A549 (cell line): ENCODE results near the gene MEGF10. TPM values are rescaled to one million over a fixed set of nuclear protein-coding genes. Genes with fewer than 3 reads are reported as not detected.

Source experiments
- ATAC-seq, 2 experiments: fragments of 200-7000 bp in 1 of 2; fragments of >200 bp in 1 of 2; cut with Nextera tagmentation in 1 of 2; cut with Tn5 transposase in 1 of 2; 3 replicates each; pipeline versions ENCODE4 v1.8.0 to v1.9.1; 2018 to 2020; ENCODE audit warnings: mild to moderate bottlenecking in 1 of 2, moderate library complexity in 1 of 2
- CTCF ChIA-PET: fragments of 300-600 bp; sonication (Branson Sonifier 250); formaldehyde crosslinking; extraction: SDS; loops from one replicate; lab custom pipeline; 2021; ENCODE audit warnings: antibody characterized with exemption, inconsistent platforms; lab: Yijun Ruan, JAX
- POLR2A ChIA-PET: fragments of 350-600 bp; formaldehyde crosslinking; extraction: SDS; loops from one replicate; lab custom pipeline; 2021; ENCODE audit warnings: antibody characterized with exemption, inconsistent platforms; lab: Yijun Ruan, JAX
- DNase-seq, 2 experiments: peaks; one replicate each; pipeline versions ENCODE4 v3.0.0 to v3.0.0-alpha.2; 2011 to 2016; ENCODE audit warnings: low read depth in 1 of 2, low spot score in 1 of 2
- FAIRE-seq: peaks from 2 replicates; lab custom pipeline; 2011; peaks lifted over from hg19 to GRCh38; lab: Jason Lieb, UNC
- H3K27ac ChIP-seq, 2 experiments: fragments of >200 bp; sonication (Bioruptor Twin); formaldehyde crosslinking; 3 replicates each; pipeline ENCODE4 v1.5.1; 2016 to 2017
- H3K4me1 ChIP-seq: fragments of >200 bp; sonication (Bioruptor Twin); formaldehyde crosslinking; 3 replicates; pipeline ENCODE4 v1.6.1; 2016
- H3K4me2 ChIP-seq: fragments of >200 bp; sonication (Bioruptor Twin); formaldehyde crosslinking; 3 replicates; pipeline ENCODE4 v1.6.1; 2016
- H3K4me3 ChIP-seq: fragments of >200 bp; sonication (Bioruptor Twin); formaldehyde crosslinking; 3 replicates; pipeline ENCODE4 v1.5.1; 2016
- H3K9me3 ChIP-seq: fragments of >200 bp; sonication (Bioruptor Twin); formaldehyde crosslinking; 3 replicates; pipeline ENCODE4 v1.6.1; 2016
- CBX2 ChIP-seq: fragments of 200-600 bp; sonication (generic); IDR thresholded peaks from 2 replicates; pipeline ENCODE4 v1.6.1; 2016; ENCODE audit warnings: low read depth, mild to moderate bottlenecking, borderline replicate concordance
- CBX8 ChIP-seq: fragments of 200-600 bp; sonication (generic); IDR thresholded peaks from 2 replicates; pipeline ENCODE4 v1.6.1; 2016
- CHD2 ChIP-seq: fragments of 150-350 bp; IDR thresholded peaks from 2 replicates; pipeline ENCODE4 v1.6.1; 2014; ENCODE audit warnings: low read length; ENCODE audit not compliant: partially characterized antibody
- CHD4 ChIP-seq: fragments of 200-600 bp; sonication (generic); IDR thresholded peaks from 2 replicates; pipeline ENCODE4 v1.6.1; 2016; ENCODE audit warnings: antibody characterized with exemption, mild to moderate bottlenecking, borderline replicate concordance
- FOSB ChIP-seq: fragments of 250-450 bp; sonication (Bioruptor Pico); IDR thresholded peaks from 2 replicates; pipeline ENCODE4 v1.5.0; 2020; ENCODE audit warnings: mild to moderate bottlenecking, moderate library complexity
- HEYL ChIP-seq: fragments of 250-450 bp; sonication (Bioruptor Pico); IDR thresholded peaks from 2 replicates; pipeline ENCODE4 v1.8.0; 2021; ENCODE audit warnings: mild to moderate bottlenecking, moderate library complexity
- HOXA7 ChIP-seq: fragments of 250-450 bp; sonication (Bioruptor Pico); IDR thresholded peaks from 2 replicates; pipeline ENCODE4 v1.5.0; 2020; ENCODE audit warnings: mild to moderate bottlenecking, moderate library complexity
- HOXB13 ChIP-seq: fragments of 250-450 bp; sonication (Bioruptor Pico); IDR thresholded peaks from 2 replicates; pipeline ENCODE4 v1.5.0; 2020; ENCODE audit warnings: low read depth, mild to moderate bottlenecking, moderate library complexity
- JUNB ChIP-seq: fragments of >200 bp; sonication (Bioruptor Twin); formaldehyde crosslinking; IDR thresholded peaks from 2 replicates; pipeline ENCODE4 v1.6.1; 2016
- KDM5A ChIP-seq: fragments of 200-600 bp; sonication (generic); IDR thresholded peaks from 2 replicates; pipeline ENCODE4 v1.6.1; 2016; ENCODE audit warnings: antibody characterized with exemption, mild to moderate bottlenecking
- TFCP2L1 ChIP-seq: fragments of 250-450 bp; sonication (Bioruptor Pico); IDR thresholded peaks from 2 replicates; pipeline ENCODE4 v1.5.0; 2021; ENCODE audit warnings: mild to moderate bottlenecking
- ZC3H11A ChIP-seq: fragments of 450-650 bp; IDR thresholded peaks from 2 replicates; pipeline ENCODE4 v1.6.1; 2014; ENCODE audit warnings: antibody characterized with exemption, mild to moderate bottlenecking
- WGBS: methylation state at CpG from one replicate; pipeline ENCODE4 v1.1.6; 2017; ENCODE audit errors: missing lambda C conversion rate; 5-methylcytosine and 5-hydroxymethylcytosine counted together
- polyA plus RNA-seq, 4 experiments: library from polyadenylated mRNA; depleted of rRNA in 3 of 4; stranded (reverse); fragments of >200 nt; fragmentation: RNase III in 1 of 4; extraction: RNeasy Plus Mini Kit Qiagen cat#74134 plus additional on column Dnase treatment in 1 of 4; gene quantifications; 2 replicates in 3 of 4; 3 replicates in 1 of 4; pipeline ENCODE4 v1.2.3, GENCODE V29; 2011 to 2017
- TF ChIP-seq, protein P1 (sequence below): fragments of 250-450 bp; sonication (Bioruptor Pico); IDR thresholded peaks from 2 replicates; pipeline ENCODE4 v1.5.0; 2020; ENCODE audit warnings: low read depth, mild to moderate bottlenecking, moderate library complexity
- TF ChIP-seq, protein P2 (sequence below): fragments of 450-650 bp; IDR thresholded peaks from 2 replicates; pipeline ENCODE4 v1.6.1; 2014; ENCODE audit warnings: antibody characterized with exemption
- TF ChIP-seq, protein P3 (sequence below): fragments of >200 bp; sonication (Bioruptor Twin); formaldehyde crosslinking; IDR thresholded peaks from 3 replicates; pipeline ENCODE4 v1.6.1; 2016
- TF ChIP-seq, protein P4 (sequence below): IDR thresholded peaks from 2 replicates; pipeline ENCODE4 v1.6.1; 2012
- TF ChIP-seq, protein P5 (sequence below): IDR thresholded peaks from 2 replicates; pipeline ENCODE4 v1.6.1; 2012
- TF ChIP-seq, protein P6 (sequence below): fragments of >200 bp; sonication (Bioruptor Twin); formaldehyde crosslinking; IDR thresholded peaks from 2 replicates; pipeline ENCODE4 v1.6.1; 2016

The MEGF10 gene
- polyA plus RNA-seq, 2 of the 4 experiments (the other 2 are of a cell fraction) = 0.01 TPM; not detected in 1

DNA sequence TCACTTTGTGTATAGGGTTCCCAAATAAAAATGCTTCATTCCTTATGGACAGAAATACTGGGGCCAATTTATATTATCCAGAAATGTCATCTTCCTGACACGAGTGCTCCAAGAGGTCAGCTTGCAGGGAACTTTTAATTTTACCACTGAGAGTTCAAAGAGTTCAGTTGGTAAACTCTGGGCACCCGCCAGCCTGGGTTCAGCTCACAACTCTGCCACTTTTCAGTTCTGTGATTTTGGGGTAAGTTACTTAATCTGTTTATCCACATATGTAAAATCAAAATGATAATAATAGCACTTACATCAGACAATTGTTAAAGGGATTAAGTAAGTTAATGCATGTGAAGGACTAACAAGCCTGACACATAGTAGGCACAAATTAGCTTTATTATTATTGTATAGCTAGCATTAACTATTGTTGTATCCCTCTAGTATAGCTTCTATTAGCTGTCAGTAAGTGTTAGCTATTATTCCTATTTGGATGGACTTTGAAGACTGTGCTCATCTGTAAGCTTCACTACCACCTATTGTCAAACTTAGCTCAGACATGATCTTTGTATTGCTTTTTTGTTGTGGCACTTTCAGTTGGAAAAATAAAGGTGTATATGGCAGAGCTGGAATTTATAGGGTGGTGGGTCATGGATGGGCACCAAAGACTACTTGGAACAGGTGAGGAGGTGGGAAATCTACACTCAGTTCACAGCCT is 1.6 kb downstream of the MEGF10 start:
- Histone ChIP-seq H3K9me3 (no peaks in the 10 kb centered on the region), H3K4me1 (no peaks in the 10 kb centered on the region), H3K4me2 (no peak overlapping the region), H3K4me3 (no peak overlapping the region), H3K27ac (no peak overlapping the region)
- WGBS = 34% methylated on average over 2 of the region's 2 CpGs
- ATAC-seq (no peak), FAIRE-seq (no peak), DNase-seq (no peak)
- TF ChIP-seq, protein P1, sequence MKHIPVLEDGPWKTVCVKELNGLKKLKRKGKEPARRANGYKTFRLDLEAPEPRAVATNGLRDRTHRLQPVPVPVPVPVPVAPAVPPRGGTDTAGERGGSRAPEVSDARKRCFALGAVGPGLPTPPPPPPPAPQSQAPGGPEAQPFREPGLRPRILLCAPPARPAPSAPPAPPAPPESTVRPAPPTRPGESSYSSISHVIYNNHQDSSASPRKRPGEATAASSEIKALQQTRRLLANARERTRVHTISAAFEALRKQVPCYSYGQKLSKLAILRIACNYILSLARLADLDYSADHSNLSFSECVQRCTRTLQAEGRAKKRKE (CRISPR knock-in tag) = no peak
- no peak for TF ChIP-seq TFCP2L1 (CRISPR knock-in tag)
- TF ChIP-seq, protein P2, sequence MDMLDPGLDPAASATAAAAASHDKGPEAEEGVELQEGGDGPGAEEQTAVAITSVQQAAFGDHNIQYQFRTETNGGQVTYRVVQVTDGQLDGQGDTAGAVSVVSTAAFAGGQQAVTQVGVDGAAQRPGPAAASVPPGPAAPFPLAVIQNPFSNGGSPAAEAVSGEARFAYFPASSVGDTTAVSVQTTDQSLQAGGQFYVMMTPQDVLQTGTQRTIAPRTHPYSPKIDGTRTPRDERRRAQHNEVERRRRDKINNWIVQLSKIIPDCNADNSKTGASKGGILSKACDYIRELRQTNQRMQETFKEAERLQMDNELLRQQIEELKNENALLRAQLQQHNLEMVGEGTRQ = no peak
- no peak for TF ChIP-seq JUNB
- TF ChIP-seq, protein P3, sequence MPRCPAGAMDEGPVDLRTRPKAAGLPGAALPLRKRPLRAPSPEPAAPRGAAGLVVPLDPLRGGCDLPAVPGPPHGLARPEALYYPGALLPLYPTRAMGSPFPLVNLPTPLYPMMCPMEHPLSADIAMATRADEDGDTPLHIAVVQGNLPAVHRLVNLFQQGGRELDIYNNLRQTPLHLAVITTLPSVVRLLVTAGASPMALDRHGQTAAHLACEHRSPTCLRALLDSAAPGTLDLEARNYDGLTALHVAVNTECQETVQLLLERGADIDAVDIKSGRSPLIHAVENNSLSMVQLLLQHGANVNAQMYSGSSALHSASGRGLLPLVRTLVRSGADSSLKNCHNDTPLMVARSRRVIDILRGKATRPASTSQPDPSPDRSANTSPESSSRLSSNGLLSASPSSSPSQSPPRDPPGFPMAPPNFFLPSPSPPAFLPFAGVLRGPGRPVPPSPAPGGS = no peak
- no peak for TF ChIP-seq CHD2
- TF ChIP-seq ZC3H11A = no peak
- TF ChIP-seq CBX2 = no peak
- POLR2A ChIA-PET = no interaction called here
- CTCF ChIA-PET = interaction anchor here (0.5 to 1.5 kb wide), 2 partner anchors 201 to 365 kb away, joined by 3 to 9 read pairs; no protein-coding TSS in a partner anchor

DNA sequence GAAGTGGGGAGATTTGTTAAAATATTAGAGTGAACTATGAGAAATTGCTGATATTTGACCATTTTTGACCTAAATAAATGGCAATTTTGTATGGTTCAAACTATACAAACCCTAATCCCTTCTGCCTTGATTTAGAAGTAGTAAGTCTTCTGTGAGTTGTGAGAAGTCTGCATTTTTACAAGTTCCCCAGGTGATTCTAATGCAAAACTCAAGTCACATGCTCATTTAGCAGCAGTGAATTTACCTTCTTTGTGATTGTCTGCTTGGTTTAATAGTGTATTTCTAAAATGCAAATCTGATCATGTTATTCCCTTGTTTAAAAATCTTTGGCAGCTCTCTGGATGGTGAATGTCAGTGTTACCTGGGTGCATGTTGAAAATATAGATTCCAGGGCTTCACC is 2.8 kb downstream of the MEGF10 start:
- no peaks in the 10 kb centered on the region for H3K9me3 ChIP-seq
- no peak overlapping the region for H3K27ac ChIP-seq
- no peak overlapping the region for H3K4me3 ChIP-seq
- DNase-seq (no peak), FAIRE-seq (no peak), ATAC-seq (no peak)
- H3K4me2 ChIP-seq = no peak overlapping the region
- CTCF ChIA-PET = interaction anchor here (1.5 to 1.6 kb wide), 2 partner anchors 199 to 200 kb away, joined by 5 to 9 read pairs; no protein-coding TSS in a partner anchor
- TF ChIP-seq TFCP2L1 (CRISPR knock-in tag) (no peak), CBX8 (no peak), HOXA7 (no peak), HEYL (no peak), HOXB13 (CRISPR knock-in tag) (no peak), FOSB (CRISPR knock-in tag) (no peak), KDM5A (no peak), CHD4 (no peak)
- TF ChIP-seq, protein P4, sequence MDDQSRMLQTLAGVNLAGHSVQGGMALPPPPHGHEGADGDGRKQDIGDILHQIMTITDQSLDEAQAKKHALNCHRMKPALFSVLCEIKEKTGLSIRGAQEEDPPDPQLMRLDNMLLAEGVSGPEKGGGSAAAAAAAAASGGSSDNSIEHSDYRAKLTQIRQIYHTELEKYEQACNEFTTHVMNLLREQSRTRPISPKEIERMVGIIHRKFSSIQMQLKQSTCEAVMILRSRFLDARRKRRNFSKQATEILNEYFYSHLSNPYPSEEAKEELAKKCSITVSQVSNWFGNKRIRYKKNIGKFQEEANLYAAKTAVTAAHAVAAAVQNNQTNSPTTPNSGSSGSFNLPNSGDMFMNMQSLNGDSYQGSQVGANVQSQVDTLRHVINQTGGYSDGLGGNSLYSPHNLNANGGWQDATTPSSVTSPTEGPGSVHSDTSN = no peak
- TF ChIP-seq, protein P1 (CRISPR knock-in tag) = no peak
- TF ChIP-seq, protein P5, sequence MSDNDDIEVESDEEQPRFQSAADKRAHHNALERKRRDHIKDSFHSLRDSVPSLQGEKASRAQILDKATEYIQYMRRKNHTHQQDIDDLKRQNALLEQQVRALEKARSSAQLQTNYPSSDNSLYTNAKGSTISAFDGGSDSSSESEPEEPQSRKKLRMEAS = no peak
- TF ChIP-seq, protein P6, sequence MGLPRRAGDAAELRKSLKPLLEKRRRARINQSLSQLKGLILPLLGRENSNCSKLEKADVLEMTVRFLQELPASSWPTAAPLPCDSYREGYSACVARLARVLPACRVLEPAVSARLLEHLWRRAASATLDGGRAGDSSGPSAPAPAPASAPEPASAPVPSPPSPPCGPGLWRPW = no peak
- POLR2A ChIA-PET = no interaction called here
- H3K4me1 ChIP-seq = no peaks in the 10 kb centered on the region
